HG02678 (cell line): ENCODE results near the gene DNAJB12.
"Not testable (repeated sequence)": the region's sequence is repeated elsewhere in the genome, so short reads cannot be mapped to it uniquely, and the experiment has no call there.

Experiments
- ATAC-seq: cut with Tn5 transposase; IDR thresholded peaks from one replicate; pipeline ENCODE4 v1.9.1; 2021; ENCODE audit warnings: mild to moderate bottlenecking, moderate library complexity; ENCODE audit not compliant: unreplicated experiment

Gene DNAJB12

DNA sequence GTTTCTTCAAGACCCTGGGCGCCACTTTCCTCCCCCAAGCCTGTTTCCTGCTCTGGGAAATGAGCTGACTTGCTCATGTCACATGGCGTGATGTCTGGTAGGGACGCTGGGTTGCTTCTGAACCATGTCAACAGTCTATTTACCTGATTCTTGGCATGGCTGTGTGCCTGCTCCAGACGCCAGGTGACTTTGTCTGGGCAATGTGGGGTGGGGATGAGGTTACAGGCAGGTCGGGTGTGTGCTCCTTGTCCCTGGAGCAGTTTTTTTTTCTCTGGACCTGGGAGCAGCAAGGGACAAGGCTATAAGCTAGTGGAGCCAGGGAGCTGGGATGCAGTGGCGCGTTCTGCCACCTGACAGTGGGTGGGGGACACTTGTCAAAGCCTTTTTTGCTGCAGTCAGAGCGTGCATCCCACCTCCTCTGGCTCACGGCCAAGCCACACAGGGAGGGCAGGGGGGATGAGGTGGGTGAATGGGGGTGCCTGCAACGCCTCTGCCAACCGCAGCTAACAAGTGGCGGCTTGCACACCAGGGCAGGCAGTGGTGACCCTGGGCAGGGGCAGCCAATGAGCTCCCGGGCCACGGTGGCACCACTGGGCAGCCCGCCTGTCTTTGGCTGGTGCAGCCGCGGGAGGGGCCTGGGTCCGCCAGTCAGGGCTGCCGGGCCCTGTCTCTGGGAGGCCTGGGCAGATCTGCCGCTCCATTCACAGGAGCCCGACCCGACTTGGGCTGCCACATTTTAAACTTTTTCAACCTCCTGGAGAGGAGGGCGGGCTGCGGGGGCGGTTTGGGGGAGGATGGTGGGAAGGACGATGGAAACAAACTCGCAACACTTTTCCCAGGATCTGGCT lies 22.9 kb downstream of the DNAJB12 start:
- peak; percentile 47 for ATAC-seq

DNA sequence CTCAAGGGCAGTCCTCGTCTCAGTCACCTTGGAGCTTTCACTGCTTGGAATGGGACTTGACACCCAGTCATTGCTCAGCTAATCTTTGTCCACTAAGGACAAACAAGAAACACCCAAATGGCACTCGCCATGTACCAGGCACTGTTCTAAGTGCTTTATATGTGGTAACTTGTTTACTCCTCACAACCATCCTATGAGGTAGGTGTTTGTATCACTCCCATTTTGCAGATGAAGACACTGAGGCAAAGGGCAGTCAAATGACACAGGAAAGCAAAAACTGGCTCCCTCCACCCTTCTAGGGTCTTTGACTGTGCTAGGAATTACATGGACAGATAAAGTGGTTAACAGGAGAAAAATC lies 24.7 kb downstream of the DNAJB12 start:
- ATAC-seq = no peak

DNA sequence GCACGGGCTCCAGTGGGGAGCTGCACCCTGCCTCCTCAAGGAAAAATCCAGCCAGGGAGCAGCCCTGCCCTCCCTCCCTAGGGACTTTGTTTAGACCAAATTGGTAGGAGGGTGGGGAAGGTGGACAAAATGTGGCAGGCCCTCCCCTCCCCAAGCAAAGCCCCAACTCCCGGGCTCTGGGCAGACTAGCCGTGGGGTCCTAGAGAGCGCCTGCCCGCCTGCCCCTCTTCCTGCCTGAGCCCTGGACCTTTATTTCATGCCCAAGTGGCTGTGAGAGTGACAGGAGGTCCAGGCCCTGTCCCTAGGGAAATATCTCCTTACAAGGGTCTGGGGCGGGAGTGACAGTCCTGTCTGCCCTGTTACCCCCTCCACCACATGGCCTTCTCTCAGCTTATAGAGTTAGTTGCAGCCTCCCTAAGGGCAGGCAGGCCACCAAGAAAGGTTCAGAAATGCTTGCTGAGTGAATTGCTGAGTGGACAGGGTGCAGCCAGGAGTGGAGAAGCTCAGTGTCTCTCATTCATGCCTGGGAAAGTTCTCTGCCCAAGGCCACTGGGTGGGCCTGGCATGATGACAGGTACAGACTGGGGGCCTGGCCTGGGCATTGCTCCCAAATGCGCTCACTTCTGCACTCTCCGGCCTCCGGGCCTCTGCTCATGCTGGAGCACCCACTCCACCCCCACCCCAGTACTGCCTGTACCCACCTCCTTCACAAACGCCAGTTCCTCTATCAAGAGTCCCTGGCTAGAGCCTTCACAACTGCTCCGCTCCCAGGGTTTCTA lies 25.2 kb downstream of the DNAJB12 start:
- ATAC-seq = no peak

DNA sequence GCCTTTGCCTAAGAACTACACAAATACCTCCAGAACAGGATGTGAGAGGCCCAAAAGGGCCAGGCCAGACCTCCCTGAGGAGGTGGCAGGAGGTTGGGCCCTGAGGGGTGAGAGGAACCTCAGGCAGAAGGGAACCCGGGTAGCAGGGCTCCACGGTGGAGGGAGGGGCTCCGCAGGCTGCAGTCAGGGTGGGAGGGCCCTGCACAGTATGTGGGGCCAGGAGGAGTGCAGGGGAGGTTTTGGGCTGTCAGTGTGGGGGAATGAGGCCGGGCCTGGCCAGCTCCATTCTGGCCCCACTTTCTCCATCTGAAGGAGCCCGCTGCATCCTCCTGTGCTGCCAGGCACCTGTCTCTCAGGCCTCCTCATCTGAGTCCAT lies 25.9 kb downstream of the DNAJB12 start:
- no peak for ATAC-seq

DNA sequence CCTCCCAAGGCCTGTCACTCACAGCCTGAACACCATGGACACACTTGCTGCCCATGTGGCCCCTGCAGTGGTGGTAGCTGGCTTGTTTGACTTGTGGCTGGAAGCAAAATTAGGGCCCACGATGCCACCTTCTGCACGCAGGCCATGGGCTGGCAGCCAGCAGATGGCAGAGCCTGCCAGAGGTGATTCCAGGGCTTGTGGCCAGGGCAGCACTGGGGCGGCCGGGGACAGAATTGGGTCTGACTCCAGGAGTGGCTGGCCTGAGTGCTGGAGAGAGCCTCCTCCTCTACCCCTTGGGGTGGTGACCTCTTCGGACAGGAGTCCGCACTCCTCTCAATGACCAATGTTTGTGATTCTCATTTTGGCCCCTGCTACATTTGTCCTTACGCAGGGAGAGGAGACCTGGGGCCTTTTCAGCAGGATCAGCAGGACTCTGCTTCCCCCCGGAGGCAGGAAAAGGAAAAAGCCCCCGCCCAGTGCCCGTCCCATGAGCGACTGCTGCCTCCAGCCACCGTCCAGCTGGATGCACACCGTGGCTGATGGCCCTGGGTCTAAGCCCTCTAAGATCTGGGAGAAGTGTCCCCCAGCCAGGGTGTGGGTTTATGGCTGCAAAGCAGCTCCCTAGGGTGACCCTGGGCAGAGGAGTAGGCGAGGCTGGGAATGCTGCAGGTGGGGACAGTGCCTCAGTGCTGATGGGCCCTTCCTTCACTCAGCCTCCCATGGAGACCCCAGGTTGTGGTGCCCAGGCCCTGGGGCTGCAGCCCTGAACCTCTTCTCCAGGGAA lies 26.5 kb downstream of the DNAJB12 start:
- no peak for ATAC-seq

DNA sequence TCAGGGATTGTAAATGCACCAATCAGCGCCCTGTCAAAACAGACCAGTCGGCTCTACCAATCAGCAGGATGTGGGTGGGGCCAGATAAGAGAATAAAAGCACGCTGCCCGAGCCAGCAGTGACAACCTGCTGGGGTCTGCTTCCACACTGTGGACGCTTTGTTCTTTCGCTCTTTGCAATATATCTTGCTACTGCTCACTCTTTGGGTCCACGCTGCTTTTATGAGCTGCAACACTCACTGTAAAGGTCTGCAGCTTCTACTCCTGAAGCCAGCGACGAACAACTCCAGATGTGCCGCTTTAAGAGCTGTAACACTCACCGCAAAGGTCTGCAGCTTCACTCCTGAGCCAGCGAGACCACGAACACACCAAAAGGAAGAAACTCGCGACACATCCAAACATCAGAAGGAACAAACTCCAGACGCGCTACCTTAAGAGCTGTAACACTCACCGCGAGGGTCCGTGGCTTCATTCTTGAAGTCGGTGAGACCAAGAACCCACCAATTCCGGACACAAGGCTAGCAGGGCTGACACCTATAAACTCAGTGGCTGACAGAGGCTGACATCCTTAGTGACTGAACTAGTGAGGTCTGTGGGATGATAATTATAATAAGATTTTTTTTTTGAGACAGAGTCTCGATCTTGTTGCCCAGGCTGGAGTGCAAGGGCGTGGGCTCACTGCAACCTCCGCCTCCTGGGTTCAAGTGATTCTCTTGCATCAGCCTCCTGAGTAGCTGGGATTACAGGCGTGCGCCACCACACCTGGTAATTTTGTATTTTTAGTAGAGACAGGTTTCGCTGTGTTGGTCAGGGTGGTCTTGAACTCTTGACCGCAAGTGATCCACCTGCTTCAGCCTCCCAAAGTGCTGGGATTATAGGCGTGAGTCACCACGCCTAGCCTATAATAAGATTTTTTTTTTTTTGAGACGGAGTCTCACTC lies 27.8 kb downstream of the DNAJB12 start:
- not testable (repeated sequence) for ATAC-seq

DNA sequence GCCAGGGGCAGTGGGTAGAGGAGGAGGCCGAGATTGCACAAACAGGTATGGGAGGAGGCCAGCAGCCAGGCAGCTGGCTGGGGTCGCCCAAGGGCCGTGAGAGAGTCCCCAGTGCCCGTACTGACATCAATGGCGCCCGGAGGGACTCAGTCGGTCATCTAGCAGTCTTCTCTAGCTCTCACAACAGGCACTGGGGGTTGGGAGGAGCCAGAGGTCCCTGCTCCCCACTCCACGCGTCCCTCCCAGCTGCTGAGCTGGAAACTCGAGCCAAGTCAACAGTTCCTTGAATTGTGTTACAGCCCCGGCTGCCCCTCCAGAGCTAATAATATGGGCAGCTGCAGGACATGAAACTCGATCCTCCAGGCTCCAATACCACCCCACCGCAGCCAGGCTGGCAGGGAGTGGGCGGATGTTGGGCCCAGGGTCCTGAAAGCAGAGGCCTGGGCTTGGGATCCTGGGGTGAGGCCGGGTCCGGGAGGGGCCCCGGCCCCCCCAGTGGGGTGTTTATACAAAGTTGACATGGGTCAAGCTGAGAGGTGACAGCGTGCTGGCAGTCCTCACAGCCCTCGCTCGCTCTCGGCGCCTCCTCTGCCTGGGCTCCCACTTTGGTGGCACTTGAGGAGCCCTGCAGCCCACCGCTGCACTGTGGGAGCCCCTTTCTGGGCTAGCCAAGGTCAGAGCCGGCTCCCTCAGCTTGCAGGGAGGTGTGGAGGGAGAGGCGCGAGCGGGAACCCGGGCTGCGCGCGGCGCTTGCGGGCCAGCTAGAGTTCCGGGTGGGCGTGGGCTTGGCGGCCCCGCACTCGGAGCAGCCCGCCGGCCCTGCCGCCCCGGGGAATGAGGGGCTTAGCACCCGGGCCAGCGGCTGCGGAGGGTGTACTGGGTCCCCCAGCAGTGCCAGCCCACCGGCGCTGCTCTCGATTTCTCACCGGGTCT lies 29.2 kb downstream of the DNAJB12 start:
- not testable (repeated sequence) for ATAC-seq

DNA sequence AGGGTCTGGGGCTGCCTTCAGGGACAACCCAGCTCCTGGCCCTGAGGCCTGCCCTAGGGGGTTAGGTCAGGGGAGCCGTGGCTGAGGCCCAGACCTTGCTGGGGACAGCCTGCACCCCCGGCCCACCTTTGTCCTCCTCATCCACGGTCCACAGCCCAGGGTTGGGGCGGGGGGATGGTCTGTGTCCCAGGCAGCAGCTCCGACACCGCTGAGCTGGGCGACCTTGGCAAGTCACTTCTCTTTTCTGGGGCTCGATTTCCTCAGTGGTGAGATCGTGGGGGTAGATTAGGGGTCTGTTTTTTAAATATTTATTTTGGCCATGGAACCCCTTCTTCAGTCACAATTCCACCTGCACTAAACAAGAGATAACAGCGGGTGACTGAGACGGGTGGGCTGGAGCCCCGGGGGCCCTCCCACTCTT lies 30.9 kb downstream of the DNAJB12 start:
- no peak for ATAC-seq

DNA sequence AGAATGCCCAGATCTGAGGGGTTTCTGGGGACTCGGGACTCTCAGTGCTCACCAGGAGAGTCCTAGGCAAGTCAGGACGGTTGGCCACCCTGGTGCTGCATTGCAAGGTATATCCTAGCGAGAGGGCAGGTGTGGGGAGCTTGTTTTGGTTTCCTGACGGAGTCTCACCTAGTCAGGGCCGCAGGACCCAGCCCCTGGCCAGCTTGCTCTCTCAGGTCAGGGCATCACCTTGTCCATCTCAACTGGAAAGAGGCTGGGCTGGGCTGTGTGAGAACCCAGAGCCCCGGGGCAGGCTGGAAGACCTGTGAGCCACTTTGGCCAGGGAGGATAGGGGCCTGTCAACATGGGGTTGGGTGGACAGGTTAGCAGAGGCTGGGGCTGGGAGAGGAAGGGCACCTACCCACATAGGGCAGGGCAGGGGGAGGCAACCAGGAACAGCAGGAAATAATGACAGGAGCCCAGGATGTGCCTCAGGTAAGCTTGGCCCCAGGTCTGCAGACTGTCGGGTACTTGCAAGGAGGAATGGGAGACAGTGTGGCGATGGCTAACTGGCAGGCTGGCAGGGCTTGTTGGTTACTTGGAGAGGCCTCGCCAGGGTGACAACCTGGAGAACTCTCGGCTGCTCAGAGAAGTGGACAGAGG lies 31.5 kb downstream of the DNAJB12 start:
- no peak for ATAC-seq

DNA sequence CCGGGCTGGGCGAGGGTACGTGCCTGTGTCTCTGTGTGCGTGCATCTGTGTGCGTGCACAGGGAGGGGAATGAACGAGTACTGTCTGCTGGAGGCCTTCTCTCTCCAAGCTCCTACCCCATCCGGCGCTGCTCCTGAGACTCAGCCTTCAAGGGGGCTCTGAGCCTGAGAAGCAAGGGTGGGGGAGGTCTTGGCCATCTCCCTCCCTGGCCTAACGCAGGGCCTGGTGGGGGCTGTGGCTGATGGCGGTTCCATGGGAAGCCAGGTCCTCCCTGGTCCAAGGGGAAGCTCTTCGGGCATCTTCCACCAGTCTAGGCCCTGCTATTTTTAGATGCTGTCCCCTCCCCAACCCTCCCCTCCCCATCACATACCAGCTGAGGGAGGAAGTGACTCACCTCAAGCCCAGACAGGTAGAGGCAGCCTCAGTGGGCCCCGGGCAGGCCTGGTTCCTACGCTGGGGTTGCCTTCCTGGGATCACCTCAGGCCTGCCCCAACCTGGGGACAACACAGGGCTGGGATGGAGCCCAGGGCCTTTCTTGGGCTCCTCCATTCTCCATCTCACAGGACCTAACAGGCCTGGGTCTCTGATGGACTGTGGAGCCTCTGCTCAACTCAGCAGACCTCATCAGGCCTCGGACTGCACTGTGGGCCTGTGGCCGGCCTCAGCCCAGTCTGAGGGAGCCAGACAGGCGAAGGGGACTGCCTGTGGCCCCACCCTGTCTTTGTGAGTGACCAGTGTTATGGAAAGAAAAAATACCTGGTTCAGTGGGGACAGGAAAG lies 32.2 kb downstream of the DNAJB12 start:
- no peak for ATAC-seq

DNA sequence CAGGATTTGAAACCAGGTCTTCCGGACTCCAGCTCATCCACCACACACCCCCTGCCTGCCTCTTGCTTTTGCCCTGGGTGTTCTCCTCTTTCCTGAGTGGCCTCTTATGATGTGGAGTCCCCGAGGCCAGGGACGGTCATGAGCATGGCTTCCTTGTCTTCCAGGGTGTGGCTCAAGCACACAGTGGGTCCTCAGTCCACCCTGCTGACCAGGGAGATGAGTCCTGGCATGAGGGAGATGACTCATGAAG lies 32.8 kb downstream of the DNAJB12 start:
- ATAC-seq = no peak

DNA sequence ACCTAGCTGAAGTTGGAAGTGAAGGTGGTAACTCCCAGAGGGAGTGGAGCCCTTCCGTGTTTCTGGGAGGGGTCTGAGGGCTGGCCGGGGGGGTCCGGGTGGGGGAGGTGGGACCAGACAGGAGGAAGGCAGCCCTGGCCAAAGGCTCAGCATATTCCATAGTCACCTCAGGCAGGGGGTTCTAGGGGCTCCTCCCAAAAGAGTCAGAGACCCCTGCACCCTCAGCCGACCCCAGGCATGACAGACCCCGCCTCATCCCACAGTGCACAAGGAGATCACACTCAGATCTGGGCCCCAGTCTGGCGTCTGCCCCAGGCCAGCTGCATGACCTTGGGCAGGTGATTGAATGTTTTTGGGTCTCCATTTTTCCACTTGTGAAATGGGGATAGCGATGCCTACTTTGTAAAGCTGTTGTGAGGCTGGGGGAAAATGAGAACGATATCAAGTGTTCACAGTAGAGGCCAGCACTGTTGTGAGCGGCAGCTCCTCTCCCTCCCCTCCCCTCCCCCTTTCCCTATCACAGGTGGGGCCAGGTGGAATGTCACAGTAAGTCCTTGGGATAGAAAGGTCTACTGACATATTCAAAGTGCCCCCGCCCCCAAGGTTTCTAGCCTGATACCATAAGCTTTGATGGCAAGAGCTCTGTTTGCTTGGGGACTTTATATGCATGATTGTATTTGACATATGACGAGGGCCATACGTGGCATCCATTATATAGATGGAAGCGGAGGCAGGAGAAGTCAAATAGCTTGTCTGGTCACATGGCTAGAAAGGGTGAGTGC lies 33.3 kb downstream of the DNAJB12 start:
- ATAC-seq = no peak

DNA sequence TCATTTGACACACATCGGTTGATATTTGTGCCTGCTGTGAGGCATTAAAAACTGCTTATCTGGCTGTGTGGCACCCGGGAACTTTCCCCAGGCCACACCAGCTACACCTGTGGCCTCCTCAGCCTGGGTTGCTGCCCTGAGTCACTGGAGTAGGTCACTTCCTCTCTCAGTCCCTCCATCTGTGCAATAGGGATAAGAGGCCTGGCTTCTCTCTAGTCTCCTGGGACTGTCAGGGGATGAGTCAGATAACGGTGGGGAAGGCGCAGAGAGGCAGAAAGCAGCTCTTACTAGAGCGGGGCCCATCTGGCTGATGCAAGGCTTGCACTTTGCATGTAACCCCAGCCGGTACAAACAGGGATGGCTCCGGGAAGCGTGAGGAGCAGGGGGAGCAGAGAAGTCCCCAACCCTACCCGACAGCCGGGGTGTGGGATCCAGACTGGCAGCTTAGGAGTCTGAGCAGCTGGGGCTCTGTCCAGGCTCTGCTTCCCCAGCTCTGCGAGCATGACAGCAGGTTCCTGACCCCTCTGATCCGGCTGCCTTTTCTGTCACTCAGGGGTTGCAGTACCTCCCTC lies 34.0 kb downstream of the DNAJB12 start:
- ATAC-seq = peak; percentile 58

DNA sequence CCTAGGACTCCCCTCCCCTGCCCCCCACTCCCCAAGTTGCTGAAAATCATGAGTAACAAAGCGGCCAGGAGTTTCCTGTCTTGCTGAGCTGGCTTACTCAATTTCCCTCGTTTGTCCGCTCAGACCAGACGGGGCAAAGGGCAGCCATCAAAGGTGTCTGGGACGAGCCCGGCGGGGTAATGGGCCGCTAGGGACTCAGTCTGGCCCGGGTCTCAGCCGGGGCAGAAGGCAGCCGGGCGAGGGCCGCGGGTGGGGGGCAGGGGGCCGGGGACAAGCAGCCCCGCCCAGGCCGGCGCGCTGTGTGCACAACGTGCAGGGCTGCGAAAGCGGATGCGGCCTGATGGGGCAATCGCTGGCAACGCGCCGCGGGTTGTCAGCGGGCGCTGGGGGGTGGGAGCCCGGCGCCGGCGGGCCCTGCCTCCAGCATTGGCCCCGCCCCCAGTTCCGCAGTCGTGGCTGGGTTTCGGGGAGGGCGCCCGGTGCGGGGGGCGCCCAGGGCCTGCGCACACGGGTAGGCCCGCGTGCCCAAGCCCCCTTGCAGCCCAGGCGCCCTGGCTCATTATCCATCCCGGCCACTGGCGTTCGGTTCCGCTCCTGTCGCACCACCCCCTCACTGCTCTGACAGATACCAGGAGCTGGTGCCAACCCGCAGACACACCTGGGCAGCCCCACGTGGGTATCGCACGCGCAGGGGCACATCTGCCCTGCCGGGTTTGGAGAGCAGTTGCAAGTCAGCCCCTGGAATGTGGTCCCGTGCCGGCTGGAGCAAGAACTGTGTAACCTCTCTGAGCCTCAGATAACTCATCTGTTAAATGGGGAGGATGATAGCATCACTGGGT lies 35.1 kb downstream of the DNAJB12 start:
- ATAC-seq = peak; percentile 65

DNA sequence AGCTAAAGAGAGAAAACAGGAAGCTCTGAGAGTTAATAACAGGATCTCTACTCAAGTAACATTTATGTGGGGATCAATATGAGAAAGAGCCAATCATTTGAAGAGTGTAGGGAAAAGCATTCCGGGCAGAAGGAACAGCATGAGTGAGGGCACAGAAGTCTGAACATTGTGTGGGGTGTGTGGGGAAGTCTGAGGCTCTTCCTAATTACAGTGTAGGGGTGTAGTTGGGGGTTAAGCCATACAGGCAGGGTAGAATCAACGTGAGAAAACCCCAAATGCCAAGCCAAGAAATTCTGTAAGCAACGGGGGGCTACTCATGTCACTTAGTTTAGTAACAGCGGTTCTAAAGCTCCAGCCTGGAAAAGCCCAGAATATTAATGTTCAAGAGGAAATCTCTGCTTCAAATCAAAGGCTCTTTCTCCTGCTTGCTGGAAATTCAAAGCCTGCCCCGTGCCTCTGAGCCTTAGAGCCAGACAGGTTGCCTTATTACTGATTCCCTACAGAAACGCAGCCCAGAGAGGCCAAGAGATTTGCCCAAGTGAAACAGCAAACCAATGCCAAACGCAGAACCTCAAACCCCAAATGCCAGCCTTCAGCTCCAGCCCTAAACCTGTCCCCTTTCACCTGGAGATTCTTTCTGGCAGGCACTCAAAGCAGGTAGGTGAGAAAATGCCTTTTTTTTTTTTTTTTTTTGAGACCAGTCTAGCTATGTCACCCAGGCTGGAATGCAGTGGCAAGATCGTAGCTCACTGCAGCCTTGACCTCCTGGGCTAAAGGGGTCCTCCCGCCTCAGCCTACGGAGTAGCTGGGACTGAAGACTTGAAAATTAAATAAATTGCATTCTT lies 36.1 kb downstream of the DNAJB12 start:
- no peak for ATAC-seq
